GM19467 (cell line): ENCODE data around the gene RBM47.

Experiments
- ATAC-seq: cut with Tn5 transposase; IDR thresholded peaks from one replicate; pipeline ENCODE4 v1.9.1; 2021; ENCODE audit warnings: mild to moderate bottlenecking, moderate library complexity; ENCODE audit not compliant: unreplicated experiment

The RBM47 gene

DNA sequence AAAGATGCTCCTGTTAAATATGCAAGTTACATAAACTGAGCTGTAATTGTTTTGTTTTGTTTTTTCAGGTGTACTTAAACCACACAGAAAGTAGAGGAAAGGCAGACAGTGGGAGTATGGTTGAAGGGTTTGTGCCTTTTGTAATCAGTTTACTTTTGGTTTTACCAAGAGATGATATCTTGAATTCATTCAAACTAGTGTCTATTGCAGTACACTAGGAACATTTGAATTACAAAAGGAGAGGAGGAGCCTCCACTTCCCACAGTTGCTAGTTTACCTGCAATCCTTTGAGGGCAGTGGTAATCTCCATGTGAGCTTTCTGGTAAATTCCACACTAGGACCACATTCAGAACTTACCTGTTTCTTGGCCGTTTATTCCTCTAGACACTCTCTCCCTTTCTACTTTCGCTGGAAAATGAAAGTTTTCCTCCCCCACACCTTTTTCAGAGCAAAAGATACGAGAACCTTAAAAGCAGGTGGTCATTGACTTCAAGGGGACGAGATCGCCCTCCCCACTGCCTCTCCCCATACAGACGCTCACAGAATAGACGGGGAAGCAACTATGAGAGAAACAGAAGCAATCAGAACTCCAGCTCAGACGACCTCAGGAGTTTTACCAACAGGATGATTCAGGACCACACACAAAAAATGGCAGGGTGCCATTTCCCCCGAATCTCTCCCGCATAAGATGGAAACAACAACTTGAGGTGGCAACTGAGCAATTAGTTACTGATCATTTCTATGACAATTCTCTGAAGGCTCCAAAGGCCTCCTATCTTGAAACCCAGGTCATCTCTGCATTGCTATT, 3.3 kb downstream of the RBM47 start:
- no peak for ATAC-seq

- ATAC-seq, result no peak
Measured at GRCh38 chr4:40623707-40624106, 6.0 kb downstream of the RBM47 start.

- ATAC-seq, result no peak
Measured at GRCh38 chr4:40622913-40623312, 6.8 kb downstream of the RBM47 start.

GRCh38 chr4:40621592-40622512, 7.8 kb downstream of the RBM47 start:
- ATAC-seq, result no peak

GRCh38 chr4:40621229-40621591, 8.5 kb downstream of the RBM47 start:
- ATAC-seq, result no peak

GRCh38 chr4:40619600-40619999, 10.1 kb downstream of the RBM47 start:
- ATAC-seq, result no peak

- ATAC-seq, result no peak
Measured at GRCh38 chr4:40617872-40618271, 11.8 kb downstream of the RBM47 start.

DNA sequence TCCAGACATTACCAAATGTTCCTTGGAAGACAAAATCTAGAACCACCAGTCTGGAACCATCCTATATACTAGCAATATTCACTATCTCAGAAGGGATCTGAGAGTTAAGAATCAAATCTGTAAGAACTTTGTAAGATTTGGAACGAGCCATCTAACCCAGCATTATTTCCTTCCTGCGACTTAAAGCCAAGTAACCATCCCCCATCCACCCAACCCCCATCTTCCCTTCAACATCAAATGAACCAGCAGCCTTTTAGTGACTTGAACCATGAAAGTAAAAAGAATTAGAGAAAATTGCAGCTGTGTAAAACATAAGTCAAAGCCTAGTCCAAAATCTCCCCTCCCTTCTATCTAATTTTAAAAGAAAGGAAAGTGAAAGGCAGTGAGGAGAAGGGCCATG, 15.6 kb downstream of the RBM47 start:
- no peak for ATAC-seq

GRCh38 chr4:40613456-40613855, 16.2 kb downstream of the RBM47 start:
- no peak for ATAC-seq

- ATAC-seq, result no peak
Measured at GRCh38 chr4:40612831-40613230, 16.8 kb downstream of the RBM47 start.

- ATAC-seq, result no peak
Measured at GRCh38 chr4:40612283-40612682, 17.4 kb downstream of the RBM47 start.

DNA sequence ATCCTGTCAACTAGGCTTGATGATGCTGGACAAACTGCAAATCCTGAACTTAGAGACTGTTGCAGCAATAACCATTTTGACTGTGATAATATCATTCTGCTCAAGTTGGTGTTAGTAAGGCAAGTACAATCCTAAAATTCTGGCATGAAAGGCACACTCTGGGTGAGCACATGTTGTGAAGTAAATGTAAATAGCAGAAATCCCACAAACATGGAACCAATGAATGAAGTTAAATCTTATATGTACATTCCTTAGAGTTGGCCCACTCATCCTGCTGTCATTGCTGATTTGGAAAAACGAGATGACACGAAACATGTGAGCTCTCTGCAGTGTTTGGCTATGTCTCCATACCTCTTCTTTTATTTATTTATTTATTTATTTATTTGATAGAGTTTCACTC, 21.0 kb downstream of the RBM47 start:
- no peak for ATAC-seq

- ATAC-seq, result no peak
Measured at GRCh38 chr4:40607221-40607620, 22.4 kb downstream of the RBM47 start.

DNA sequence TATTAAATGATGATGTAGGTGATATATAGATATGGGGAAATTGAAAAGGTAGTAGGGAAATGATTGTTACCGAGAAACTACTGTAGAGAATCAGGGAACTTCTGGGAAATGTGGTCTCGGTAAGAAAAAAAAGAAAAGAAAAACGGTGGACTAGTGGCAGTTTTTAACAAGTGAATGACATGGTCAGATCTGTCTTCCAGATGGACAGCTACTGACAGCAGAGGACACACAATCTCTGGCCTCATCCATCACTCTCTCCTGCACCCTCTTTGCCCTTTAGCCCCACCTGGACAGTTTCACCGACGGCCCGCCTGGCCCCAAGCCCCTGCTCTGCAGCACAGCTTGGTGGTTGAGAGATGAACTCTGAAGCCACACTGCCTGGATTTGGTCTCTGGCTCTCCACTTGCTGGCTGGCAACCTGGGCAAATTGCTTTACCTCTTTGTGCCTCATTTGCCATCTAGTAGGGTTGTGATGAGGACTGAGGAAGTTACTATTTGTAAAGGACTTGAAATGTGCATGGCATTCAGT, 23.4 kb downstream of the RBM47 start:
- ATAC-seq, result no peak

GRCh38 chr4:40603281-40603680, 26.4 kb downstream of the RBM47 start:
- no peak for ATAC-seq

DNA sequence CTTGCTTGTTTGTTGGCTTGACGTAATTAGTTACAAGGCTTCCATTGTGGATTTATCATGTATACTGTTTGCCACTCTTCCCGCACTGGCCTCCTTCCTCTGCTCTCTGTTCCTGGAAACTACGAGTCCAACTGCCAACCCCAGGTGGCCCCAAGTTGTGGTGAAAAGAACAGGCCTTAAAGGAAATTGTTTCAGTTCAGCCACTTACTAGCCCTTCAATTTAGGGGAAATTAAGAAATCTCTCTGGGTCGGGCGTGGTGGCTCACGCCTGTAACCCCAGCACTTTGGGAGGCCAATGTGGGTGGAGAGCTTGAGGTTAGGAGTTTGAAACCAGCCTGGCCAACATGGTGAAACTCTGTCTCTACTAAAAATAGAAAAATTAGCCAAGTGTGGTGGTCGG, 28.0 kb downstream of the RBM47 start:
- ATAC-seq, result no peak

DNA sequence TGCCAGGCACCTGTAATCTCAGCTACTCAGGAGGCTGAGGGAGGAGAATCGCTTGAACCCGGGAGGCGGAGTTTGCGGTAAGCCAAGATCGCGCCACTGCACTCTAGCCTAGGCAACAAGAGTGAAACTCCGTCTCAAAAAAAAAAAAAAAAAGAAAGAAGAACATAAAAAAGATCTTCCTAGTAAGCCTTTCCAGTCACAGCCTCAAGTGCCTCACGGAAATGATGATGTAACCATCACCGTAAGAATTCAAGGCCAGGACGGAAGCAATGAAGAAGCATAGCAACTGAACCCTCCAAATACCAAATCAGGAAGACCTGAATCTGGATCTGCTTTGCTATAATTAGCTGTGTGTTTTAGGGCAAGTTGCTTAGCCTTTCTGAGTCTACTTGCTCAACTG, 28.8 kb downstream of the RBM47 start:
- no peak for ATAC-seq

DNA sequence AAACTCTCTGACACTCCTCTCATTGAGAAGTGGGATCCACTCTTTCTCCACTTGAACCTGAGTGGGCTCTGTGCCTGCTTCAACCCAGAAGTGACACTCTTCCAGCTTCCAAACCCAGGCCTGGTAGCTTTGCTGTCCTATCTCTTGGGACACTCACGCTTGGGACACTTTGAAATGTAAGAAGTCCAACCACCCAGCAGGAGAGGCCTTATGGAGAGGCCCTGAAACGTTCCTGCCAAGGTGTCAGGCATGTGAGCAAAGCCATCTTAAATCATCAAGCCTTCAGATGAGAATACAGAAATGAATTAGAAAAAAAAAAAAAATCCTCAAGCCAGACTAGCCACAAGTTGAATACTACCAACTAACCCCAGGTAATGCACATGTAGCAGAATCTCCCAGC, 30.2 kb downstream of the RBM47 start:
- no peak for ATAC-seq

DNA sequence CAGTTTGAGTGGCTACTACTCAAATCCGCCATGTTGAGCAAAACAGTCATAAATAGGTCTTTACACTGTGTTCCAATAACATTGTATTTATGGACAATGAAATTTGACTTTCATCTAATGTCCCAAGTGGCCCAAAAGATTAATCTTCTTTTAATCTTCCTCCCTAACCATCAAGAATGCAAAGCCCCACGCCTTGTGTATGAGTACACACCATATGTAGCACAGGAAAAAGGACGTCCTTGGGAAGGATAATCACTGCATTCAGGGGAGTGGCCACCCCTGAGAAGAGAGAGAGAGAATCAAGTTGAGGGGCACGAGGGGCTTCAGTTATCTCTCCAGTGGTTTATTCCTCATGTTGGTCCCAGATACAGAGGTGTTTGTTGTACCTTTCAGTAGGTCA, 33.1 kb downstream of the RBM47 start:
- ATAC-seq, result no peak

- no peak for ATAC-seq
Measured at GRCh38 chr4:40595981-40596380, 33.7 kb downstream of the RBM47 start.

GRCh38 chr4:40594261-40595178, 35.1 kb downstream of the RBM47 start:
- ATAC-seq, result no peak
